Psoas muscle (tissue), 8 donors: ENCODE data around the gene NR2E1. TPM values are rescaled to one million over a fixed set of nuclear protein-coding genes. Genes with fewer than 3 reads are reported as not detected.

Source experiments
- ATAC-seq, 4 donors: fragments of 200-7000 bp; cut with Tn5 transposase; one replicate each; pipeline ENCODE4 v1.9.1; 2020; ENCODE audit warnings: moderate library complexity in 3 of 4, mild to moderate bottlenecking in 2 of 4
- DNase-seq, 2 donors: peaks; one replicate each; pipeline ENCODE4 v3.0.0-alpha.2; 2020
- H3K27ac ChIP-seq: fragments of 200-600 bp; one replicate; pipeline ENCODE4 v1.8.0; 2022
- H3K27me3 ChIP-seq, 3 donors: fragments of 200-600 bp in 1 of 3; one replicate each; pipeline versions ENCODE4 v1.6.1 to v1.8.0; 2013 to 2022; ENCODE audit warnings: low read length in 2 of 3, mild to moderate bottlenecking in 2 of 3, moderate library complexity in 1 of 3; ENCODE audit not compliant: insufficient read depth in 3 of 3
- H3K36me3 ChIP-seq, 2 donors: fragments of 200-600 bp in 1 of 2; one replicate each; pipeline versions ENCODE4 v1.6.1 to v1.8.0; 2013 to 2022; ENCODE audit warnings: low read depth in 1 of 2, mild to moderate bottlenecking in 1 of 2, moderate library complexity in 1 of 2; ENCODE audit not compliant: insufficient read depth in 1 of 2
- H3K4me1 ChIP-seq: fragments of 200-600 bp; one replicate; pipeline ENCODE4 v1.8.0; 2022
- H3K4me3 ChIP-seq: fragments of 200-600 bp; one replicate; pipeline ENCODE4 v1.8.0; 2022; ENCODE audit warnings: mild to moderate bottlenecking
- H3K9me3 ChIP-seq: fragments of 200-600 bp; one replicate; pipeline ENCODE4 v1.8.0; 2022
- WGBS, 3 donors: extraction: QIAGEN DNeasy Blood & Tissue Kit; methylation state at CpG; one replicate each; pipeline versions ENCODE4 v1.1.6 to v1.1.7; 2013; 5-methylcytosine and 5-hydroxymethylcytosine counted together
- intact Hi-C, 2 donors: fragments of 100-400 bp; cut with DNase I; formaldehyde crosslinking; loops; one replicate each; pipeline versions ENCODE4 v1.11.0 to v1.14.2; 2022
- polyA plus RNA-seq, 3 donors: library from polyadenylated mRNA; stranded (reverse); fragments of 200-250 nt; gene quantifications; one replicate each; pipeline ENCODE4 v1.2.3, GENCODE V29; 2013
- total RNA-seq, 4 donors: library from RNA; stranded (reverse); fragmentation: NEBNext Ultra II Directional in 2 of 4; extraction: Animal tissue kit (Norgen Biotek cat#: 25700) in 2 of 4; gene quantifications; one replicate each; pipeline versions ENCODE4 v1.2.1 to v1.2.4, GENCODE V29; 2021 to 2023
- TF ChIP-seq, protein P1 (sequence below): fragments of 200-600 bp; IDR thresholded peaks from one replicate; pipeline ENCODE4 v1.8.0; 2022; ENCODE audit warnings: antibody characterized with exemption
- donor health status: healthy with polysubstance abuse.
- donor health status: DM: no; HTN: no; CAD: no; lungs with moderate emphysema.
- donor health status: Bipolar disorder and iron deficiency.
- donor health status: healthy.
- donor health status: DM: yes; HTN: yes; CAD: no.
- donor health status: DM: no; HTN: no; CAD: no.
- donor health status: DM: no; HTN: no; CAD: no.
- donor health status: DM: yes; HTN: yes; CAD: no.

NR2E1 gene
- total and polyA plus RNA-seq, 7 donors, result 0.01 TPM; not detected in 6

DNA sequence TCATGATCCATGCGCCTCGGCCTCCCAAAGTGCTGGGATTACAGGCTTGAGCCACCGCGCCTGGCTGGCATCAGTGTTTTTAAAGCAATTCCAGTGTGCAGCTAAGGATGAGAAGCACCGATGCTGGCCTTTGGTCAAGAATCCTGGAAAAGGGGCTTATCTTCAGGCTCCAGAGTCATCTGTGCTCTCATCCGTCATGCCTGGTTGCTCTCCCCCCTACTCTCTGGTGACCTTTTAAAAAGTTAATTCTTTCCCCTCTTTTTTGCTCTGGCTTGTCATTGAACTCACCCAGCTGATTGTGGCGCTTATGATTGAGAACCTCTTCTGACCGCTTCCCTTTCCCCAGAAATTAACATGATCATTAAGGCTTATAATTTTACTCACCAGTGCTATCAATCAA is 28.7 kb downstream of the NR2E1 start:
- Histone ChIP-seq H3K36me3 (no peaks in the 10 kb centered on the region), H3K4me3 (no peak overlapping the region), H3K27me3 (peaks cover 0 to 9% (median 0%) of the 10 kb centered on the region in 3 donors), H3K4me1 (no peaks in the 10 kb centered on the region), H3K9me3 (no peaks in the 10 kb centered on the region), H3K27ac (no peak overlapping the region)
- WGBS, 3 donors, result 84 to 85% (median 85%) methylated on average over 8 of the region's 8 CpGs
- DNase-seq (no peak), ATAC-seq (no peak)
- TF ChIP-seq, protein P1, sequence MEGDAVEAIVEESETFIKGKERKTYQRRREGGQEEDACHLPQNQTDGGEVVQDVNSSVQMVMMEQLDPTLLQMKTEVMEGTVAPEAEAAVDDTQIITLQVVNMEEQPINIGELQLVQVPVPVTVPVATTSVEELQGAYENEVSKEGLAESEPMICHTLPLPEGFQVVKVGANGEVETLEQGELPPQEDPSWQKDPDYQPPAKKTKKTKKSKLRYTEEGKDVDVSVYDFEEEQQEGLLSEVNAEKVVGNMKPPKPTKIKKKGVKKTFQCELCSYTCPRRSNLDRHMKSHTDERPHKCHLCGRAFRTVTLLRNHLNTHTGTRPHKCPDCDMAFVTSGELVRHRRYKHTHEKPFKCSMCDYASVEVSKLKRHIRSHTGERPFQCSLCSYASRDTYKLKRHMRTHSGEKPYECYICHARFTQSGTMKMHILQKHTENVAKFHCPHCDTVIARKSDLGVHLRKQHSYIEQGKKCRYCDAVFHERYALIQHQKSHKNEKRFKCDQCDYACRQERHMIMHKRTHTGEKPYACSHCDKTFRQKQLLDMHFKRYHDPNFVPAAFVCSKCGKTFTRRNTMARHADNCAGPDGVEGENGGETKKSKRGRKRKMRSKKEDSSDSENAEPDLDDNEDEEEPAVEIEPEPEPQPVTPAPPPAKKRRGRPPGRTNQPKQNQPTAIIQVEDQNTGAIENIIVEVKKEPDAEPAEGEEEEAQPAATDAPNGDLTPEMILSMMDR, result no peak
- intact Hi-C loops, result no loop called here

DNA sequence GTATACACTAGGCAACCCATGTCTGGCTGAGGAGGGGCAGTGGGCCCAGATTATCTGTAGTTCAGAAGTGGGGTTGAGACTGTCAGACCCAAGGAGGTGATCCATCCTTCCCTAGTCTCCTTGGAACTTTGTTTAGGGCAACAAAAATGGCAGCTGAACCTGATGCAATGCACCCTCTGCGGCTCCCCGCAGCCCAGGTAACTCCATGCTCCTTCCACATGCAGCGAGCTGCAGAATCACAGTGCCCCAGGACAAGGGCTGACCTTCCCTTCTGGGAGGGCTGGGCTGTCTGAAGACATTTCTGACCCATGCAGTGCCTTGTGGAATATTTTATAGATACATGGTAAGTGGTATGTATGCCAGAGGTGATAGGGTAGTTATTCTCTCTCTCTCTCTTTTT is 29.4 kb downstream of the NR2E1 start:
- WGBS, 3 donors, result 91 to 95% (median 93%) methylated on average over 3 of the region's 3 CpGs
- H3K4me1 ChIP-seq, result no peaks in the 10 kb centered on the region
- H3K27me3 ChIP-seq, result peaks cover 0 to 9% (median 0%) of the 10 kb centered on the region in 3 donors
- H3K9me3 ChIP-seq, result no peaks in the 10 kb centered on the region
- H3K27ac ChIP-seq, result no peak overlapping the region
- H3K36me3 ChIP-seq, result no peaks in the 10 kb centered on the region
- no peak for DNase-seq
- intact Hi-C loops, result no loop called here
- ATAC-seq, result no peak
- TF ChIP-seq, protein P1, result no peak
- H3K4me3 ChIP-seq, result no peak overlapping the region

DNA sequence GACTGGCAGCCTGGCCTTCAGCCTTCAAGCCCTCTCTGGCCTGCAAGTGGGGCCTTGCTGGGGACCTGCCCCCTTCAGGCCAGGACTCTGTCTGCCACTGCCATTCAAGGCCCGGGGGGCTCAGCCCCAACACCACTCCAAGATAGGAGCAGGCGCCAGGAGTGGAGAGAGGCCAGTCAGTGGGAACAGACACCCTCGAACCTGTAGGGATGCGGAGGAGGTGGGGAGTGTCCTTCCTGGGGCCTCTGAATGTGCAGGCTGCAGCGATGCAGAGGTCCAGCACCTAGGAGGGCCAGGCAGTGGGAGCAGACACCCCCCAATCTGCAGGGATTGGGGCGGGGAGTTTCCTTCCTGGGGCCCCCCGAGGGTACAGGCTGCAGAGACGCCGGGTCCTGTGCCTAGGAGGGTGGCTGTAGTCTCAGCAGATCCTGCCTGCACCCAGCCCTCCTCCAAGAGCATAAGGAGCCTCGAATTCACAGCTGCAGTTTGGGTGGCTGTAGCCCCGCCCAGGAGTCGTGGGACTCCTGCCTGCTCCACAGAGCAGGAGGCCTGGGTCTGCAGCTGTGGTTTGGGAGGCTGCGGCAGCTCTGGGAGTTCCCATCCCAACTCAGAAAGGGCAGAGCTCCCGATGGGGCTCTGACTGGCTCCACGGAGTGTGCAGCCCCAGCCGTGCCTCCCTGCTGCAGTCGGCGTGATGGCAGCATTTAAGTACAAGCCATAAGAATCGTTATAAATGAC is 33.1 kb downstream of the NR2E1 start:
- WGBS, 3 donors, result 68 to 77% (median 72%) methylated on average over 17 to 19 of the region's 19 CpGs
- H3K36me3 ChIP-seq, result peaks cover 0 to 8% of the 10 kb centered on the region in 2 donors
- no peak overlapping the region for H3K4me3 ChIP-seq
- ATAC-seq (no peak), DNase-seq (no peak)
- H3K4me1 ChIP-seq, result peaks cover 3% of the 10 kb centered on the region
- no peak overlapping the region for H3K27ac ChIP-seq
- peaks cover 0 to 9% (median 0%) of the 10 kb centered on the region in 3 donors for H3K27me3 ChIP-seq
- TF ChIP-seq, protein P1, result no peak
- no peaks in the 10 kb centered on the region for H3K9me3 ChIP-seq
- intact Hi-C loops, result no loop called here

DNA sequence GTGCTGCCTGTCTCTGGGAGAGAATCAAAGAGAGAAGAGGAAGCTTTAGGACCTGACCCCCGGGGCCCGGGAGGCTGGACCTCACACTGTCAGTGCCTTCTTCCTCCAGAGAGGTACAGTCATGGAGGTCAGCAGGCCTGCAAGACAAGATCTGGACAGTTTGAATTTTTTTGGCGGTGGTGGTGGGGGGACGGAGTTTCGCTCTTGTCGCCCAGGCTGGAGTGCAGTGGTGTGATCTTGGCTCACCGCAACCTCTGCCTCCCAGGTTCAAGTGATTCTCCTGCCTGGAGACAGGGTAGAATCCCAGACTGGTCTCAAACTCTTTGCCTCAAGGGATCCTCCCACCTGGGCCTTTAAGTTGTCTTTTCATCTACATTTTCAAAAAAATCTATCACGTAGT is 34.4 kb downstream of the NR2E1 start:
- no peak for ATAC-seq
- no peak for DNase-seq
- H3K4me1 ChIP-seq, result peaks cover 3% of the 10 kb centered on the region

More for the DNA sequence above, 34.4 kb downstream of the NR2E1 start:
- H3K36me3 ChIP-seq, result peaks cover 0 to 8% of the 10 kb centered on the region in 2 donors
- WGBS, 3 donors, result 95 to 97% (median 96%) methylated on average over 8 of the region's 8 CpGs
- TF ChIP-seq, protein P1, result no peak
- intact Hi-C loops, result no loop called here
- no peak overlapping the region for H3K27ac ChIP-seq
- no peaks in the 10 kb centered on the region for H3K9me3 ChIP-seq
- H3K27me3 ChIP-seq, result no peaks in the 10 kb centered on the region
- no peak overlapping the region for H3K4me3 ChIP-seq
